Measurements from ENCODE around the gene PEX11B.

- TF ChIP-seq KDM5A (IDR thresholded peaks at IDR 0.05; ENCODE audit: low read length) (no peak), POLR2AphosphoS5 (IDR thresholded peaks at IDR 0.05; ENCODE audit: low read depth, low read length) (no peak), SIX5 (IDR thresholded peaks at IDR 0.05; ENCODE audit: low read depth, low read length) (no peak), KDM1A (IDR thresholded peaks at IDR 0.05; ENCODE audit: borderline replicate concordance, low read length) (no peak)
Observed at GRCh38 chr1:145965119-145965744, 46.7 kb upstream of the PEX11B start.
